CD4-positive, alpha-beta T cell treated with Interleukin-21 for 1 hour (primary cell): Measurements from ENCODE around the gene NEDD9.

Experiments used
- DNase-seq: peaks from one replicate; pipeline ENCODE4 v3.0.0-alpha.2; 2020

The NEDD9 gene

GRCh38 chr6:11139051-11139960, 93.2 kb downstream of the NEDD9 start:
- no peak for DNase-seq

GRCh38 chr6:11136809-11137208, 95.7 kb downstream of the NEDD9 start:
- DNase-seq: no peak
